ENCODE results near the gene GMIP.
"Not testable (repeated sequence)": the region's sequence is repeated elsewhere in the genome, so short reads cannot be mapped to it uniquely, and the experiment has no call there.

GMIP gene

GRCh38 chr19:19643158-19644053 lies at the start of gene GMIP:
Gene GMIP (minus strand): TSS chr19:19643657. CDS start chr19:19643529, 128 bp downstream.
- peak; percentile 80 to 83 for DNase-seq (ENCODE audit: low read depth in 1 of 2, low spot score in 1 of 2)

GRCh38 chr19:19691683-19692082 lies 48.2 kb upstream of the GMIP start:
- DNase-seq (ENCODE audit: low read depth in 1 of 2, low spot score in 1 of 2), result no peak

GRCh38 chr19:19689023-19689422 lies 45.6 kb upstream of the GMIP start:
- DNase-seq (ENCODE audit: low read depth in 1 of 2, low spot score in 1 of 2), result not testable (repeated sequence)

- DNase-seq (ENCODE audit: low read depth in 1 of 2, low spot score in 1 of 2), result no peak
Observed at GRCh38 chr19:19687090-19687489, 43.6 kb upstream of the GMIP start.

GRCh38 chr19:19686580-19686979 lies 43.1 kb upstream of the GMIP start:
- DNase-seq (ENCODE audit: low read depth in 1 of 2, low spot score in 1 of 2), result no peak

GRCh38 chr19:19686119-19686518 lies 42.7 kb upstream of the GMIP start:
- not testable (repeated sequence) for DNase-seq (ENCODE audit: low read depth in 1 of 2, low spot score in 1 of 2)

GRCh38 chr19:19679176-19680073 lies 36.0 kb upstream of the GMIP start:
- no peak for DNase-seq (ENCODE audit: low read depth in 1 of 2, low spot score in 1 of 2)

- DNase-seq (ENCODE audit: low read depth in 1 of 2, low spot score in 1 of 2), result no peak
Observed at GRCh38 chr19:19677579-19677978, 34.1 kb upstream of the GMIP start.

- no peak for DNase-seq (ENCODE audit: low read depth in 1 of 2, low spot score in 1 of 2)
Observed at GRCh38 chr19:19674315-19674714, 30.9 kb upstream of the GMIP start.

GRCh38 chr19:19672816-19673215 lies 29.4 kb upstream of the GMIP start:
- DNase-seq (ENCODE audit: low read depth in 1 of 2, low spot score in 1 of 2), result no peak

- no peak for DNase-seq (ENCODE audit: low read depth in 1 of 2, low spot score in 1 of 2)
Observed at GRCh38 chr19:19670070-19670551, 26.7 kb upstream of the GMIP start.

GRCh38 chr19:19668230-19669012 lies 25.0 kb upstream of the GMIP start, which contains the start of gene ZNF101:
Gene ZNF101 (plus strand): TSS chr19:19668839. CDS start chr19:19668964, 125 bp downstream.
- DNase-seq (ENCODE audit: low read depth in 1 of 2, low spot score in 1 of 2), result peak; percentile 88

- DNase-seq (ENCODE audit: low read depth in 1 of 2, low spot score in 1 of 2), result not testable (repeated sequence)
Observed at GRCh38 chr19:19665420-19665948, 22.0 kb upstream of the GMIP start.

- DNase-seq (ENCODE audit: low read depth in 1 of 2, low spot score in 1 of 2), result peak; percentile 82 to 90
Observed at GRCh38 chr19:19663256-19664120, 20.0 kb upstream of the GMIP start, which contains the start of gene ATP13A1. Gene ATP13A1 (minus strand): TSS chr19:19663676. CDS start chr19:19663666, 10 bp downstream.

- DNase-seq (ENCODE audit: low read depth in 1 of 2, low spot score in 1 of 2), result no peak
Observed at GRCh38 chr19:19662871-19663255, 19.4 kb upstream of the GMIP start.

GRCh38 chr19:19662344-19662743 lies 18.9 kb upstream of the GMIP start:
- DNase-seq (ENCODE audit: low read depth in 1 of 2, low spot score in 1 of 2), result no peak

GRCh38 chr19:19661675-19662251 lies 18.3 kb upstream of the GMIP start:
- DNase-seq (ENCODE audit: low read depth in 1 of 2, low spot score in 1 of 2), result no peak

- no peak for DNase-seq (ENCODE audit: low read depth in 1 of 2, low spot score in 1 of 2)
Observed at GRCh38 chr19:19661141-19661674, 17.8 kb upstream of the GMIP start.

Data from stimulated activated CD4-positive, alpha-beta T cell treated with anti-CD3 and anti-CD28 coated beads, Interleukin-15, amount 100 ng/mL, for 1 hour (primary cell).